ENCODE measurements around the gene NOLC1.

GRCh38 chr10:102157224-102157623 is 5.0 kb downstream of the NOLC1 start:
- TF ChIP-seq CTCF (conservative IDR thresholded peaks at IDR 0.05 in 1 of 2, IDR thresholded peaks at IDR 0.05 in 1 of 2; ENCODE audit: low read depth in 1 of 2, low read length in 2 of 2), result no peak
- no peak for TF ChIP-seq EZH2 (IDR thresholded peaks at IDR 0.05; ENCODE audit: low read length, missing control alignments)
